Epithelial cell of proximal tubule (primary cell): ENCODE measurements around the gene CA12. TPM values are rescaled to one million over a fixed set of nuclear protein-coding genes. Genes with fewer than 3 reads are reported as not detected.
A peak's percentile ranks its signal among the peaks of the same experiment; 100 is the strongest.

ENCODE experiments used
- DNase-seq: peaks from one replicate; pipeline ENCODE4 v3.0.0-alpha.2; 2011; ENCODE audit warnings: low read depth
- H3K4me3 ChIP-seq: 2 replicates; pipeline ENCODE4 v1.5.1; 2011; ENCODE audit warnings: low read depth, mild to moderate bottlenecking, low read length
- CTCF ChIP-seq: conservative IDR thresholded peaks from 2 replicates; pipeline ENCODE4 v1.5.1; 2012; ENCODE audit warnings: low read depth, mild to moderate bottlenecking, low read length
- total RNA-seq: library from RNA; depleted of rRNA; stranded (reverse); fragments of >200 nt; gene quantifications from 2 replicates; pipeline ENCODE4 v1.2.3, GENCODE V29; 2015

CA12 gene
- total RNA-seq, 1 donor from 2014 or later: 19.7 TPM

- TF ChIP-seq CTCF: peak; percentile 75
- H3K4me3 ChIP-seq: no peak overlapping the region
- DNase-seq: no peak
These were observed 92.8 kb downstream of the CA12 start for GRCh38 chr15:63288778-63289378.

- TF ChIP-seq CTCF: no peak
- no peak for DNase-seq
These were observed 93.3 kb downstream of the CA12 start for GRCh38 chr15:63288342-63288741.

GRCh38 chr15:63287109-63287508, 94.5 kb downstream of the CA12 start:
- DNase-seq: no peak
- no peak for TF ChIP-seq CTCF
- no peak overlapping the region for H3K4me3 ChIP-seq

More at GRCh38 chr15:63288342-63288741, 93.3 kb downstream of the CA12 start:
- no peak overlapping the region for H3K4me3 ChIP-seq

GRCh38 chr15:63284335-63284734, 97.3 kb downstream of the CA12 start:
- no peak for DNase-seq
- no peak for TF ChIP-seq CTCF
- no peak overlapping the region for H3K4me3 ChIP-seq

GRCh38 chr15:63283126-63283525, 98.5 kb downstream of the CA12 start:
- no peak for TF ChIP-seq CTCF
- DNase-seq: no peak
- H3K4me3 ChIP-seq: no peak overlapping the region

- peak overlapping the region; percentile 67 for H3K4me3 ChIP-seq
- DNase-seq: no peak
- TF ChIP-seq CTCF: no peak
These were observed 103.7 kb downstream of the CA12 start for GRCh38 chr15:63277893-63278456.
